ENCODE data around the gene TRIM24.

GRCh38 chr7:138477581-138477980, 17.5 kb downstream of the TRIM24 start:
- TF ChIP-seq POLR2A (IDR thresholded peaks at IDR 0.05; ENCODE audit: low read length), result no peak
- TF ChIP-seq GATA1 (IDR thresholded peaks at IDR 0.05; ENCODE audit: low read depth, low read length), result no peak
